Mucosa of descending colon (tissue), 3 donors: ENCODE results near the gene CTSF. TPM values are rescaled to one million over a fixed set of nuclear protein-coding genes. Genes with fewer than 3 reads are reported as not detected.
"Not testable (repeated sequence)": the region's sequence is repeated elsewhere in the genome, so short reads cannot be mapped to it uniquely, and the experiment has no call there.

Experiments
- ATAC-seq: fragments of 200-7000 bp; cut with Tn5 transposase; one replicate; pipeline ENCODE4 v1.9.1; 2020; ENCODE audit warnings: mild to moderate bottlenecking, moderate library complexity
- DNase-seq, 3 donors: peaks; one replicate each; pipeline ENCODE4 v3.0.0-alpha.2; 2020
- H3K36me3 ChIP-seq: fragments of 200-600 bp; one replicate; pipeline ENCODE4 v1.8.0; 2021; ENCODE audit warnings: low read depth, mild to moderate bottlenecking
- H3K4me1 ChIP-seq: fragments of 200-600 bp; one replicate; pipeline ENCODE4 v1.8.0; 2021; ENCODE audit warnings: low read depth, mild to moderate bottlenecking
- H3K4me3 ChIP-seq: fragments of 200-600 bp; one replicate; pipeline ENCODE4 v1.8.0; 2021; ENCODE audit warnings: mild to moderate bottlenecking
- H3K9me3 ChIP-seq: fragments of 200-600 bp; one replicate; pipeline ENCODE4 v1.8.0; 2021; ENCODE audit warnings: mild to moderate bottlenecking
- CTCF ChIP-seq: fragments of 200-600 bp; IDR thresholded peaks from one replicate; pipeline ENCODE4 v1.8.0; 2022; ENCODE audit warnings: antibody characterized with exemption, mild to moderate bottlenecking
- intact Hi-C, 2 donors: fragments of 100-400 bp; cut with DNase I in 1 of 2; cut with micrococcal nuclease in 1 of 2; formaldehyde crosslinking; loops; one replicate each; pipeline versions ENCODE4 v1.11.0 to v1.11.1; 2022; cut with DNase I, micrococcal nuclease
- total RNA-seq, 3 donors: library from RNA; stranded (reverse); fragmentation: NEBNext Ultra II Directional in 2 of 3; extraction: Animal tissue kit (Norgen Biotek cat#: 25700) in 2 of 3; gene quantifications; one replicate each; pipeline versions ENCODE4 v1.2.1 to v1.2.4, GENCODE V29; 2021 to 2023
- donor health status: DM: no; HTN: no; CAD: no; lungs with moderate emphysema.
- donor health status: DM: no; HTN: no; CAD: no.
- donor health status: DM: no; HTN: yes; CAD: no.

CTSF gene
- total RNA-seq, 3 donors from 2014 or later: 5.8 to 84.3 (median 8.3) TPM

- intact Hi-C loops: no loop called here
- Histone ChIP-seq H3K4me3 (no peak overlapping the region), H3K4me1 (peaks cover 14% of the 10 kb centered on the region), H3K9me3 (no peaks in the 10 kb centered on the region), H3K36me3 (no peaks in the 10 kb centered on the region)
- no peak for TF ChIP-seq CTCF
- ATAC-seq: no peak
- peak in 1 of 3 donors; percentile 9 for DNase-seq
Measured at GRCh38 chr11:66609721-66610617, 41.6 kb upstream of the CTSF start.

GRCh38 chr11:66607126-66607834, 38.9 kb upstream of the CTSF start:
- intact Hi-C loops: no loop called here
- Histone ChIP-seq H3K9me3 (no peaks in the 10 kb centered on the region), H3K4me1 (peaks cover 14% of the 10 kb centered on the region), H3K36me3 (no peaks in the 10 kb centered on the region), H3K4me3 (no peak overlapping the region)
- DNase-seq (peak; percentile 75 to 83 (median 80)), ATAC-seq (peak; percentile 87)
- no peak for TF ChIP-seq CTCF

GRCh38 chr11:66606608-66607007, 38.2 kb upstream of the CTSF start:
- H3K36me3 ChIP-seq, ATAC-seq, intact Hi-C loops, H3K4me3 ChIP-seq, DNase-seq, H3K9me3 ChIP-seq: not testable (repeated sequence)
- H3K4me1 ChIP-seq: peaks cover 14% of the 10 kb centered on the region

GRCh38 chr11:66604155-66604554, 35.7 kb upstream of the CTSF start:
- DNase-seq (no peak), ATAC-seq (no peak)
- Histone ChIP-seq H3K36me3 (no peaks in the 10 kb centered on the region), H3K9me3 (no peaks in the 10 kb centered on the region), H3K4me3 (no peak overlapping the region), H3K4me1 (peaks cover 14% of the 10 kb centered on the region)
- intact Hi-C loops: no loop called here
- TF ChIP-seq CTCF: no peak

GRCh38 chr11:66603072-66603471, 34.7 kb upstream of the CTSF start:
- ATAC-seq (no peak), DNase-seq (no peak)
- peaks cover 8% of the 10 kb centered on the region for H3K4me1 ChIP-seq
- no peaks in the 10 kb centered on the region for H3K36me3 ChIP-seq
- no peak overlapping the region for H3K4me3 ChIP-seq
- no peak for TF ChIP-seq CTCF
- intact Hi-C loops: no loop called here
- H3K9me3 ChIP-seq: no peaks in the 10 kb centered on the region

GRCh38 chr11:66600631-66601233, 32.3 kb upstream of the CTSF start:
- no peaks in the 10 kb centered on the region for H3K9me3 ChIP-seq
- no peak overlapping the region for H3K4me3 ChIP-seq
- H3K4me1 ChIP-seq: peaks cover 6% of the 10 kb centered on the region
- TF ChIP-seq CTCF: no peak
- DNase-seq (no peak), ATAC-seq (no peak)
- no peaks in the 10 kb centered on the region for H3K36me3 ChIP-seq
- intact Hi-C loops: no loop called here
